Neural cell (in vitro differentiated cells): ENCODE results near the gene REXO1. TPM values are rescaled to one million over a fixed set of nuclear protein-coding genes. Genes with fewer than 3 reads are reported as not detected.

Experiments used
- H2AFZ ChIP-seq: fragments of 200-600, 300-800 bp; sonication (generic), shearing (Covaris generic); 2 replicates; pipeline ENCODE4 v1.6.0; 2014; ENCODE audit warnings: low read depth, mild to moderate bottlenecking, antibody characterized with exemption, low read length, moderate library complexity
- H3F3A ChIP-seq: fragments of 200-600 bp; shearing (Covaris generic); 2 replicates; pipeline ENCODE4 v1.6.1; 2016; ENCODE audit warnings: mild to moderate bottlenecking, moderate library complexity, mixed read lengths, antibody characterized with exemption, low read length; ENCODE audit not compliant: insufficient read depth, poor library complexity, severe bottlenecking
- H3K27ac ChIP-seq: fragments of 200-600, 300-800 bp; sonication (generic), shearing (Covaris generic); 2 replicates; pipeline ENCODE4 v1.5.1; 2014; ENCODE audit warnings: mild to moderate bottlenecking, low read length, moderate library complexity
- H3K27me3 ChIP-seq: fragments of 300-800, 200-600 bp; sonication (generic), shearing (Covaris generic); 2 replicates; pipeline ENCODE4 v1.6.0; 2014; ENCODE audit warnings: mild to moderate bottlenecking, low read depth, low read length, moderate library complexity; ENCODE audit not compliant: insufficient read depth
- H3K36me3 ChIP-seq: fragments of 300-800, 200-600 bp; sonication (generic), shearing (Covaris generic); 2 replicates; pipeline ENCODE4 v1.5.1; 2014; ENCODE audit warnings: mild to moderate bottlenecking, antibody characterized with exemption, low read length, moderate library complexity; ENCODE audit not compliant: insufficient read depth
- H3K4me2 ChIP-seq: fragments of 300-800, 200-600 bp; sonication (generic), shearing (Covaris generic); 2 replicates; pipeline ENCODE4 v1.6.0; 2014; ENCODE audit warnings: mild to moderate bottlenecking, low read length
- H3K4me3 ChIP-seq: fragments of 300-800, 200-600 bp; sonication (generic), shearing (Covaris generic); 2 replicates; pipeline ENCODE4 v1.5.1; 2014; ENCODE audit warnings: mild to moderate bottlenecking, low read length, moderate library complexity
- H3K79me2 ChIP-seq: fragments of 200-600 bp; shearing (Covaris generic); replicated peaks from 2 replicates; pipeline ENCODE4 v1.6.0; 2014; ENCODE audit warnings: mild to moderate bottlenecking, low read length, moderate library complexity; ENCODE audit not compliant: insufficient read depth
- H3K9ac ChIP-seq: fragments of 300-800, 200-600 bp; sonication (generic), shearing (Covaris generic); 2 replicates; pipeline ENCODE4 v1.6.1; 2016; ENCODE audit warnings: mild to moderate bottlenecking, low read length, mixed read lengths
- H3K9me2 ChIP-seq: fragments of 200-600 bp; shearing (Covaris generic); 2 replicates; pipeline ENCODE4 v1.6.1; 2016; ENCODE audit warnings: mild to moderate bottlenecking, low read length, mixed read lengths; ENCODE audit not compliant: insufficient read depth
- H3K9me3 ChIP-seq: fragments of 200-600, 300-800 bp; sonication (generic), shearing (Covaris generic); 2 replicates; pipeline ENCODE4 v1.6.1; 2016; ENCODE audit warnings: mild to moderate bottlenecking, mixed run types, low read length, moderate library complexity, mixed read lengths
- H4K20me1 ChIP-seq: fragments of 200-600 bp; shearing (Covaris generic); 2 replicates; pipeline ENCODE4 v1.6.1; 2016; ENCODE audit warnings: mild to moderate bottlenecking, mixed run types; ENCODE audit not compliant: insufficient read depth
- CTCF ChIP-seq: fragments of 450-650 bp; IDR thresholded peaks from 2 replicates; pipeline ENCODE4 v1.5.1; 2014; ENCODE audit warnings: antibody characterized with exemption, mild to moderate bottlenecking, moderate library complexity; ENCODE audit not compliant: poor library complexity, severe bottlenecking
- EP300 ChIP-seq: fragments of 450-650 bp; conservative IDR thresholded peaks from 2 replicates; pipeline ENCODE4 v1.6.1; 2014; ENCODE audit warnings: antibody characterized with exemption, mild to moderate bottlenecking, moderate library complexity; ENCODE audit not compliant: poor library complexity, severe bottlenecking
- EZH2 ChIP-seq: fragments of 200-600, 300-800 bp; shearing (Covaris generic), sonication (generic); IDR thresholded peaks from 2 replicates; pipeline ENCODE4 v1.6.1; 2014; ENCODE audit warnings: antibody characterized with exemption, low read length, borderline replicate concordance, mild to moderate bottlenecking; ENCODE audit not compliant: insufficient read depth, poor library complexity, severe bottlenecking
- MXI1 ChIP-seq: fragments of 450-650 bp; conservative IDR thresholded peaks from 2 replicates; pipeline ENCODE4 v1.6.1; 2014; ENCODE audit warnings: antibody characterized with exemption, mild to moderate bottlenecking; ENCODE audit not compliant: poor library complexity, severe bottlenecking
- POLR2AphosphoS5 ChIP-seq: IDR thresholded peaks from 2 replicates; pipeline ENCODE4 v1.6.1; 2012
- RAD21 ChIP-seq: fragments of 450-650 bp; conservative IDR thresholded peaks from 2 replicates; pipeline ENCODE4 v1.6.1; 2014; ENCODE audit warnings: antibody characterized with exemption, mild to moderate bottlenecking, moderate library complexity
- REST ChIP-seq: IDR thresholded peaks from 2 replicates; pipeline ENCODE4 v1.6.1; 2012; ENCODE audit warnings: borderline replicate concordance
- SMC3 ChIP-seq: fragments of 450-650 bp; conservative IDR thresholded peaks from 2 replicates; pipeline ENCODE4 v1.6.1; 2014; ENCODE audit warnings: antibody characterized with exemption, mild to moderate bottlenecking, moderate library complexity; ENCODE audit not compliant: poor library complexity
- TAF1 ChIP-seq: IDR thresholded peaks from 2 replicates; pipeline ENCODE4 v1.6.1; 2012; ENCODE audit warnings: low read depth
- polyA plus RNA-seq: library from polyadenylated mRNA; depleted of rRNA; stranded (reverse); fragments of >200 nt; gene quantifications from 2 replicates; pipeline ENCODE4 v1.2.3, GENCODE V29; 2014

The REXO1 gene
- polyA plus RNA-seq, 1 donor from 2014 or later: 9.2 TPM

- TF ChIP-seq RAD21 (no peak), EP300 (no peak), MXI1 (no peak), EZH2 (no peak), CTCF (no peak), TAF1 (no peak), POLR2AphosphoS5 (no peak), SMC3 (no peak), REST (no peak)
- Histone ChIP-seq H3K27ac (no peak overlapping the region), H3K9me2 (no peaks in the 10 kb centered on the region), H3K27me3 (no peaks in the 10 kb centered on the region), H3K4me3 (no peak overlapping the region), H3K9me3 (no peaks in the 10 kb centered on the region), H3K9ac (no peak overlapping the region), H4K20me1 (no peaks in the 10 kb centered on the region), H3K36me3 (no peaks in the 10 kb centered on the region), H3F3A (no peaks in the 10 kb centered on the region), H2AFZ (no peak overlapping the region), H3K4me2 (no peak overlapping the region), H3K79me2 (no peaks in the 10 kb centered on the region)
Measured at GRCh38 chr19:1832046-1832663, 16.1 kb downstream of the REXO1 start.

GRCh38 chr19:1830978-1831377 is 17.3 kb downstream of the REXO1 start:
- no peak overlapping the region for H2AFZ ChIP-seq
- H3K9ac ChIP-seq: no peak overlapping the region
- no peaks in the 10 kb centered on the region for H3K9me2 ChIP-seq
- H3F3A ChIP-seq: no peaks in the 10 kb centered on the region
- H3K36me3 ChIP-seq: no peaks in the 10 kb centered on the region
- no peaks in the 10 kb centered on the region for H3K9me3 ChIP-seq
- TF ChIP-seq EP300: no peak
- no peak for TF ChIP-seq POLR2AphosphoS5
- no peak for TF ChIP-seq RAD21
- no peak for TF ChIP-seq MXI1
- TF ChIP-seq SMC3: no peak
- TF ChIP-seq REST: no peak
- no peak for TF ChIP-seq CTCF
- no peak for TF ChIP-seq TAF1
- TF ChIP-seq EZH2: no peak
- H3K27ac ChIP-seq: no peak overlapping the region
- no peaks in the 10 kb centered on the region for H3K79me2 ChIP-seq
- H3K27me3 ChIP-seq: no peaks in the 10 kb centered on the region
- H3K4me2 ChIP-seq: no peak overlapping the region
- H4K20me1 ChIP-seq: no peaks in the 10 kb centered on the region
- H3K4me3 ChIP-seq: no peak overlapping the region
